Stomach (tissue), 9 donors: ENCODE measurements around the gene PEX3. TPM values are rescaled to one million over a fixed set of nuclear protein-coding genes. Genes with fewer than 3 reads are reported as not detected.
"Not testable (repeated sequence)": the region's sequence is repeated elsewhere in the genome, so short reads cannot be mapped to it uniquely, and the experiment has no call there.

Experiments used
- DNase-seq, 2 donors: peaks; one replicate each; pipeline versions ENCODE4 v3.0.0 to v3.0.0-alpha.2; 2013 to 2019
- H3K27ac ChIP-seq, 5 donors: fragments of 200-600 bp in 4 of 5; sonication (generic) in 4 of 5; one replicate each; pipeline ENCODE4 v1.5.1; 2013 to 2019; ENCODE audit warnings: mild to moderate bottlenecking in 1 of 5, moderate library complexity in 1 of 5
- H3K27me3 ChIP-seq, 3 donors: fragments of 200-600 bp; sonication (generic); one replicate each; pipeline ENCODE4 v1.5.1; 2017 to 2019; ENCODE audit warnings: mixed run types in 1 of 3
- H3K36me3 ChIP-seq, 4 donors: fragments of 200-600 bp; sonication (generic); 1 replicate in 3 of 4; 2 replicates in 1 of 4; pipeline ENCODE4 v1.5.1; 2016 to 2019
- H3K4me1 ChIP-seq, 4 donors: fragments of 200-600 bp; sonication (generic); one replicate each; pipeline ENCODE4 v1.5.1; 2016 to 2019
- H3K4me3 ChIP-seq, 4 donors: fragments of 200-600 bp; sonication (generic) in 3 of 4; one replicate each; pipeline ENCODE4 v1.5.1; 2016 to 2019; ENCODE audit warnings: mild to moderate bottlenecking in 1 of 4
- H3K9me3 ChIP-seq, 4 donors: fragments of 200-600 bp; sonication (generic); one replicate each; pipeline ENCODE4 v1.5.1; 2016 to 2019
- EP300 ChIP-seq: sonication (generic); formaldehyde crosslinking; IDR thresholded peaks from one replicate; pipeline ENCODE4 v1.6.1; 2017; ENCODE audit warnings: antibody characterized with exemption
- POLR2A ChIP-seq, 4 donors: fragments of 450-650 bp; IDR thresholded peaks; one replicate each; pipeline ENCODE4 v1.6.1; 2016; ENCODE audit warnings: antibody characterized with exemption in 4 of 4, control low read depth in 2 of 4, mild to moderate bottlenecking in 1 of 4, moderate library complexity in 1 of 4
- POLR2AphosphoS5 ChIP-seq, 3 donors: sonication (generic); formaldehyde crosslinking; IDR thresholded peaks; one replicate each; pipeline ENCODE4 v1.6.1; 2016; ENCODE audit warnings: antibody characterized with exemption in 3 of 3
- WGBS, 5 donors: extraction: QIAGEN DNeasy Blood & Tissue Kit in 3 of 5; methylation state at CpG; one replicate each; pipeline versions ENCODE4 v1.1.5 to v1.1.7; 2013 to 2018; 5-methylcytosine and 5-hydroxymethylcytosine counted together
- intact Hi-C: fragments of 100-400 bp; cut with DNase I; formaldehyde crosslinking; loops from one replicate; pipeline ENCODE4 v1.15.1; 2023; ENCODE audit warnings: low total_unique reads
- polyA plus RNA-seq, 3 donors: library from polyadenylated mRNA; stranded (reverse); fragments of 200-250 nt; gene quantifications; one replicate each; pipeline ENCODE4 v1.2.3, GENCODE V29; 2013
- total RNA-seq, 5 donors: library from RNA; depleted of rRNA; stranded (reverse); fragments of >200 nt; gene quantifications; one replicate each; pipeline versions ENCODE4 v1.1.0 to v1.2.3, GENCODE V29; 2014 to 2016
- TF ChIP-seq, protein P1 (sequence below), 7 experiments: fragments of 450-650 bp in 4 of 7; fragments of 200-600 bp in 3 of 7; sonication (generic) in 3 of 7; IDR thresholded peaks; one replicate each; pipeline ENCODE4 v1.5.1; 2016 to 2019; ENCODE audit warnings: antibody characterized with exemption in 7 of 7, control low read depth in 2 of 7, mild to moderate bottlenecking in 1 of 7
- donor health status: healthy with polysubstance abuse.
- donor health status: Bipolar disorder and iron deficiency.
- donor health status: healthy.

PEX3 gene
- total and polyA plus RNA-seq, 8 donors = 0.58 to 32.3 (median 9.1) TPM

DNA sequence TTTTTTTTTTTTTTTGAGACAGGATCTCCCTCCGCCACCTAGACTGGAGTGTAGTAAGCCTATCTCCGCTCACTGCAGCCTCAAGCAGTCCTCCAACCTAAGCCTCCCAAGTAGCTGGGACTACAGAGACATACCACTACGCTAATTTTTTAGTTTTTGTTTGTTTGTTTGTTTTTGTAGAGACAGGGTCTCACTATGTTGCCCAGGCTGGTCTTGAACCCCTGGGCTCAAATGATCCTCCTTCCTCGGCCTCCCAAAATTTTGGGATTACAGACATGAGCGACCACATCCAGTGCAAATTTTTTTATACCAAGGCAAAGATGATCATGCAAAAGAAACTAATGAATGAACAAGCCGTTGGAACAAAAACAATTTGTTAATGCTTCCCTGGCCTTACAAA, 55.6 kb downstream of the PEX3 start:
- DNase-seq = no peak
- WGBS, 5 donors = 94 to 100% (median 97%) methylated on average over 6 of the region's 6 CpGs
- no peaks in the 10 kb centered on the region for H3K27me3 ChIP-seq
- intact Hi-C loops = no loop called here
- peaks cover 6 to 59% (median 53%) of the 10 kb centered on the region in 4 donors for H3K36me3 ChIP-seq
- H3K4me1 ChIP-seq = peaks cover 6 to 34% (median 19%) of the 10 kb centered on the region in 4 donors
- H3K9me3 ChIP-seq = no peaks in the 10 kb centered on the region
- no peak overlapping the region for H3K4me3 ChIP-seq
- H3K27ac ChIP-seq = no peak overlapping the region
- TF ChIP-seq POLR2A (IDR thresholded peaks at IDR 0.05) = no peak
- no peak for TF ChIP-seq POLR2AphosphoS5 (IDR thresholded peaks at IDR 0.05)
- no peak for TF ChIP-seq EP300
- TF ChIP-seq, protein P1, sequence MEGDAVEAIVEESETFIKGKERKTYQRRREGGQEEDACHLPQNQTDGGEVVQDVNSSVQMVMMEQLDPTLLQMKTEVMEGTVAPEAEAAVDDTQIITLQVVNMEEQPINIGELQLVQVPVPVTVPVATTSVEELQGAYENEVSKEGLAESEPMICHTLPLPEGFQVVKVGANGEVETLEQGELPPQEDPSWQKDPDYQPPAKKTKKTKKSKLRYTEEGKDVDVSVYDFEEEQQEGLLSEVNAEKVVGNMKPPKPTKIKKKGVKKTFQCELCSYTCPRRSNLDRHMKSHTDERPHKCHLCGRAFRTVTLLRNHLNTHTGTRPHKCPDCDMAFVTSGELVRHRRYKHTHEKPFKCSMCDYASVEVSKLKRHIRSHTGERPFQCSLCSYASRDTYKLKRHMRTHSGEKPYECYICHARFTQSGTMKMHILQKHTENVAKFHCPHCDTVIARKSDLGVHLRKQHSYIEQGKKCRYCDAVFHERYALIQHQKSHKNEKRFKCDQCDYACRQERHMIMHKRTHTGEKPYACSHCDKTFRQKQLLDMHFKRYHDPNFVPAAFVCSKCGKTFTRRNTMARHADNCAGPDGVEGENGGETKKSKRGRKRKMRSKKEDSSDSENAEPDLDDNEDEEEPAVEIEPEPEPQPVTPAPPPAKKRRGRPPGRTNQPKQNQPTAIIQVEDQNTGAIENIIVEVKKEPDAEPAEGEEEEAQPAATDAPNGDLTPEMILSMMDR (IDR thresholded peaks at IDR 0.05) = no peak

DNA sequence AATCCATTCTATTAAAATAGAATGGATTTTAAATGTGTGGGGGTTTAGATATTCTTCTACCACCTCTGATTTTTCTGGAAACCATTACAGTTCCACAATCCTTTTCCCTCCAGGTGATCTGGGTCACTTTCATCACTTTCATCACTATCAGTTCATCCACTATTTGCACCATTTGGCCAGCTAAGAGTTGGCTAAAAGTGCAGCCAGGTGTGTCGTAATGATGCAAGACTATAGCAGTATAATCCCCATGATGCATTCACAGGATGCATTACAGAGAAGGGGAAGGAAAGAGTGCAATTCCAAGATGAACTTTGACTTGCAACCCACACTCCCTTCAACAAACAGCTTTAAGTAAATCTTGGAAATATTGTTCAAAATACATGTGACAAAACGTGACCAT, 56.0 kb downstream of the PEX3 start:
- Histone ChIP-seq H3K27ac (no peak overlapping the region), H3K4me3 (no peak overlapping the region), H3K27me3 (no peaks in the 10 kb centered on the region), H3K36me3 (peaks cover 6 to 55% (median 49%) of the 10 kb centered on the region in 4 donors), H3K4me1 (peaks cover 6 to 36% (median 19%) of the 10 kb centered on the region in 4 donors), H3K9me3 (no peaks in the 10 kb centered on the region)
- intact Hi-C loops = no loop called here
- TF ChIP-seq EP300 (no peak), POLR2AphosphoS5 (IDR thresholded peaks at IDR 0.05) (no peak), POLR2A (IDR thresholded peaks at IDR 0.05) (no peak)
- TF ChIP-seq, protein P1 (IDR thresholded peaks at IDR 0.05) = no peak
- 83 to 92% (median 90%) methylated on average over 2 of the region's 2 CpGs for WGBS, 5 donors
- DNase-seq = no peak

DNA sequence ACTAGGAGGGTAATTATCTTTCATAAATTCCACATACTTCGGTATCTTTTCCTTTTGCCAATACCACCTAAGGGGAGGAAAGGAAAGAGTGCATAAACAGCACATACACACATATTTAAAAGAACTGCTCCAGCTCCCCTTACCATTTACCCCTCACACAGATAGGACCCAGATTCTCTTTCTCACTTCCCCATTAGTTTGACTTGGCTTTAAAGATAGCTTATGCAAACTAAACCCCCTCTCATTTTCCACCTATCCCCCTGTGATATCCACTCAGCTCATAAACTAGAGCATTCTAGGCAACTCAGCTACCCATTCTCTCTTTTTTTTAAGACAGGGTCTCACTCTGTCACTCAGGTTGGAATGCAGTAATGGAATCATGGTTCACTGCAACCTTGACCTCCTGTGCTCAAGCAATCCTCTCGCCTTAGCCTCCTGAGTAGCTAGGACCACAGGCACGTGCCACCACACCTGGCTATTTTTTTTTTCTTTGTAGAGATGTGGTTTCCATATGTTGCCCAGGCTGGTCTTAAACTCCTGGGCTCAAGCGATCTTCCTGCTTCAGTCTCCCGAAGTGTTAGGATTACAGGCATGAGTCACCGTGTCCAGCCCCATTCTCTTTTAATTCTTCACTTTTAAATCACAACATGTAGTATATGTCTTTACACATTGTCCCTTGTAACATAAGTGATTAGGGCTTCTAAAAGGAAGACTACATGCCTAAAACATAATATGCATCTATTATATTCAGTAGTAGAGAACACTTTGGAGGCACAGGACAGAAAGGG, 56.9 kb downstream of the PEX3 start:
- Histone ChIP-seq H3K4me3 (no peak overlapping the region), H3K27me3 (no peaks in the 10 kb centered on the region), H3K4me1 (peaks cover 12 to 43% (median 25%) of the 10 kb centered on the region in 4 donors), H3K36me3 (peaks cover 6 to 45% (median 40%) of the 10 kb centered on the region in 4 donors), H3K9me3 (no peaks in the 10 kb centered on the region), H3K27ac (no peak overlapping the region)
- DNase-seq = no peak
- 82 to 92% (median 89%) methylated on average over 6 of the region's 6 CpGs for WGBS, 5 donors
- TF ChIP-seq EP300 (no peak), POLR2A (IDR thresholded peaks at IDR 0.05) (no peak), POLR2AphosphoS5 (IDR thresholded peaks at IDR 0.05) (no peak)
- TF ChIP-seq, protein P1 (IDR thresholded peaks at IDR 0.05) = no peak
- intact Hi-C loops = no loop called here

DNA sequence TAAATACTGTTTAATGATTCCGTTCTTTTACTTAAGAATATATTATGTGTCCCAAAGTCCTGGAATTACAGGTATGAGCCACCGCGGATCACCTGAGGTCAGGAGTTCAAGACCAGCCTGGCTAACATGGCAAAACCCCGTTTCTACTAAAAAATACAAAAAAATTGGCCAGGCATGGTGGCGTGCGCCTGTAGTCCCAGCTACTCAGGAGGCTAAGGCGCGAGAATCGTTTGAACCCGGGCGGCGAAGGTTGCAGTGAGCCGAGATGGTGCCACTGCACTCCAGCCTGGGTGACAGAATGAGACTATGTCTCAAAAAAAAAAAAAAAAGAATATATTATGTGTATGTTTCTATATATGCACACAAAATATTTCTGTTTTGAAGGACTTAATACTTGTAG, 59.7 kb downstream of the PEX3 start:
- H3K4me1 ChIP-seq = peaks cover 12 to 53% (median 35%) of the 10 kb centered on the region in 4 donors
- WGBS, 5 donors = 91 to 93% (median 91%) methylated on average over 13 of the region's 13 CpGs
- H3K27me3 ChIP-seq, intact Hi-C loops, DNase-seq, H3K9me3 ChIP-seq: not testable (repeated sequence)
- peaks cover 0 to 21% (median 20%) of the 10 kb centered on the region in 4 donors for H3K36me3 ChIP-seq
- H3K4me3 ChIP-seq = peak overlapping the region; percentile 69 to 80 (median 80)
- H3K27ac ChIP-seq = peak overlapping the region in 1 of 5 donors; percentile 87
